ENCODE results near the gene ALCAM.

- TF ChIP-seq EZH2 (IDR thresholded peaks at IDR 0.05) (no peak), POLR2AphosphoS5 (IDR thresholded peaks at IDR 0.05; ENCODE audit: borderline replicate concordance, low read depth, low read length) (no peak)
Observed at GRCh38 chr3:105406268-105406667, 39.6 kb downstream of the ALCAM start.

Data from SK-N-MC (cell line).